Mononuclear cell (primary cell): ENCODE measurements around the gene ADRA2C. TPM values are rescaled to one million over a fixed set of nuclear protein-coding genes. Genes with fewer than 3 reads are reported as not detected.
"Not testable (repeated sequence)": the region's sequence is repeated elsewhere in the genome, so short reads cannot be mapped to it uniquely, and the experiment has no call there.

ENCODE experiments used
- H3K27me3 ChIP-seq: 2 replicates; pipeline ENCODE4 v1.6.0; 2011; ENCODE audit warnings: low read length, control low read depth; ENCODE audit not compliant: insufficient read depth
- H3K4me1 ChIP-seq: 2 replicates; pipeline ENCODE4 v1.5.1; 2011; ENCODE audit warnings: mild to moderate bottlenecking, low read length, control low read depth; ENCODE audit not compliant: insufficient read depth
- H3K4me3 ChIP-seq: 2 replicates; pipeline ENCODE4 v1.5.1; 2011; ENCODE audit warnings: mild to moderate bottlenecking, low read length, moderate library complexity
- H3K9me3 ChIP-seq: 2 replicates; pipeline ENCODE4 v1.5.1; 2011; ENCODE audit warnings: low read depth, mild to moderate bottlenecking, control low read depth, low read length
- total RNA-seq: library from RNA; depleted of rRNA; stranded (reverse); fragments of >200 nt; gene quantifications from one replicate; pipeline ENCODE4 v1.2.3, GENCODE V29; 2012

Gene ADRA2C
- total RNA-seq, 1 donor, result not detected

- Histone ChIP-seq H3K9me3 (no peaks in the 10 kb centered on the region), H3K4me3 (no peak overlapping the region)
These were observed 47.2 kb downstream of the ADRA2C start for GRCh38 chr4:3813151-3814052.

GRCh38 chr4:3814053-3814570 is 47.9 kb downstream of the ADRA2C start:
- Histone ChIP-seq H3K9me3 (no peaks in the 10 kb centered on the region), H3K27me3 (no peaks in the 10 kb centered on the region), H3K4me1 (no peaks in the 10 kb centered on the region), H3K4me3 (no peak overlapping the region)

More at GRCh38 chr4:3813151-3814052, 47.2 kb downstream of the ADRA2C start:
- Histone ChIP-seq H3K27me3 (no peaks in the 10 kb centered on the region), H3K4me1 (no peaks in the 10 kb centered on the region)

GRCh38 chr4:3814838-3815237 is 48.7 kb downstream of the ADRA2C start:
- H3K4me1 ChIP-seq, H3K9me3 ChIP-seq: not testable (repeated sequence)

GRCh38 chr4:3816256-3816825 is 50.2 kb downstream of the ADRA2C start:
- Histone ChIP-seq H3K4me3 (no peak overlapping the region), H3K4me1 (no peaks in the 10 kb centered on the region), H3K9me3 (no peaks in the 10 kb centered on the region), H3K27me3 (no peaks in the 10 kb centered on the region)

More at GRCh38 chr4:3814838-3815237, 48.7 kb downstream of the ADRA2C start:
- H3K4me3 ChIP-seq, H3K27me3 ChIP-seq: not testable (repeated sequence)

GRCh38 chr4:3816983-3817960 is 51.1 kb downstream of the ADRA2C start:
- Histone ChIP-seq H3K9me3 (no peaks in the 10 kb centered on the region), H3K27me3 (no peaks in the 10 kb centered on the region), H3K4me3 (no peak overlapping the region), H3K4me1 (no peaks in the 10 kb centered on the region)

Other genes starting within 250 kb of the ADRA2C start
- 82.9 TPM for gene LRPAP1, start 234.0 kb upstream of the ADRA2C start, total RNA-seq